Suprapubic skin (tissue), 3 donors: Measurements from ENCODE around the gene MORN5.

ENCODE experiments used
- CTCF ChIP-seq, 2 donors: fragments of 200-600 bp in 1 of 2; fragments of 450-650 bp in 1 of 2; sonication (generic) in 1 of 2; IDR thresholded peaks; one replicate each; pipeline ENCODE4 v1.5.1; 2016 to 2019; ENCODE audit warnings: antibody characterized with exemption in 2 of 2, mild to moderate bottlenecking in 1 of 2, moderate library complexity in 1 of 2
- POLR2AphosphoS5 ChIP-seq, 3 donors: sonication (generic); formaldehyde crosslinking; IDR thresholded peaks; one replicate each; pipeline ENCODE4 v1.6.1; 2017; ENCODE audit warnings: antibody characterized with exemption in 3 of 3

DNA sequence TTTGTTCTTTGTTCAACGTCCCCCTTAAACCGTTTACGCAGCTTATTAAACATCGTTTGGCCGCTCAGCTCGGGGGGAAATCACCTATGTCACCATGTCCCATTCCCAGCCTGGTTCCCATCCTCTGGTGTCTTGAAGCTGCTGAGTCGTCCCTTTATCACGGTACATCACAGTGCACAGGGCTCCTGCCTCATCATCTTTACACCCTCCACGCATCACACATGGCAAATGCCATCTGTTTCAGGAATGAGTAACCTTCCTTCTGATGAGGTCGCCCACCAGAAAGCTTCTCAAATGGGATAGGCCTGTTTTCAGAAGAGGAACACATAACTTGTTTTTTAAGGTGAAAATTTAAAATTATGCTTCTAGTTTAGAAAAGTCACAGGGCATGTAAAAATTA, 77.0 kb downstream of the MORN5 start:
- TF ChIP-seq CTCF (IDR thresholded peaks at IDR 0.05) (no peak), POLR2AphosphoS5 (IDR thresholded peaks at IDR 0.05) (no peak)
